Neural crest cell (in vitro differentiated cells): ENCODE data around the gene SFXN1. TPM values are rescaled to one million over a fixed set of nuclear protein-coding genes. Genes with fewer than 3 reads are reported as not detected.

Experiments
- DNase-seq: peaks from one replicate; pipeline ENCODE4 v3.0.0; 2021; ENCODE audit warnings: low read depth, mixed read lengths, low spot score
- H3K27ac Mint-ChIP-seq: one replicate; pipeline ENCODE4 v1.8.0; 2021; ENCODE audit warnings: mild to moderate bottlenecking, mixed read lengths; ENCODE audit not compliant: unreplicated experiment
- H3K27me3 Mint-ChIP-seq: 2 replicates; pipeline ENCODE4 v1.8.0; 2021; ENCODE audit warnings: low read depth, mild to moderate bottlenecking, mixed read lengths
- H3K36me3 Mint-ChIP-seq: 2 replicates; pipeline ENCODE4 v1.8.0; 2021; ENCODE audit warnings: low read depth, mild to moderate bottlenecking, mixed read lengths
- H3K4me1 Mint-ChIP-seq: 2 replicates; pipeline ENCODE4 v1.8.0; 2021; ENCODE audit warnings: mixed read lengths
- H3K4me3 Mint-ChIP-seq: one replicate; pipeline ENCODE4 v1.8.0; 2021; ENCODE audit warnings: mild to moderate bottlenecking, mixed read lengths
- H3K9me3 Mint-ChIP-seq: 2 replicates; pipeline ENCODE4 v1.8.0; 2021; ENCODE audit warnings: mixed read lengths
- total RNA-seq: library from RNA; stranded (reverse); gene quantifications from 2 replicates; pipeline ENCODE4 v1.2.1, GENCODE V29; 2021
- TF ChIP-seq, protein P1 (sequence below): fragments of 200-600 bp; sonication (generic); conservative IDR thresholded peaks from 2 replicates; pipeline ENCODE4 v1.5.0; 2021; ENCODE audit warnings: antibody characterized with exemption, mild to moderate bottlenecking

The SFXN1 gene
- total RNA-seq, 1 donor from 2014 or later, result 103 TPM

DNA sequence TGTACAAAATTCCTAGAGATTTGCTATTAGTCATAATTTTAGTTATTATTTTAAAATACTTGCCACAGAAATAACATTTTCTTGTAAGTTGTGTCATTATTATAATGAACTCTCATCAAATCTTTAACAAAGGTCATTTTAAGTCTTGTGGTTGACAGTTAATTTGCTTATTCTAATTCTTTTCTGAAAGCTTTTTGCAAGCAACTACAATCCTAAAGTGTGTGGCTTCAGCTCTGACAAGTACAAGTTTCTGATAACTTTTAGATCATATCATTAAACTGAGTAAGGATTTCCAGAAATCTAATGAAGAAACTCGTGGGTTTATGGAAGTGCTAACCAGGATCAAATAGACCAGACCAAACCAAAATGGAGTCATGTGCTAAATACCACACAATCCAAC is 86.4 kb downstream of the SFXN1 start:
- no peak for DNase-seq
- no peaks in the 10 kb centered on the region for H3K4me1 Mint-ChIP-seq
- H3K27me3 Mint-ChIP-seq, result peaks cover 6% of the 10 kb centered on the region
- H3K27ac Mint-ChIP-seq, result no peak overlapping the region
- TF ChIP-seq, protein P1, sequence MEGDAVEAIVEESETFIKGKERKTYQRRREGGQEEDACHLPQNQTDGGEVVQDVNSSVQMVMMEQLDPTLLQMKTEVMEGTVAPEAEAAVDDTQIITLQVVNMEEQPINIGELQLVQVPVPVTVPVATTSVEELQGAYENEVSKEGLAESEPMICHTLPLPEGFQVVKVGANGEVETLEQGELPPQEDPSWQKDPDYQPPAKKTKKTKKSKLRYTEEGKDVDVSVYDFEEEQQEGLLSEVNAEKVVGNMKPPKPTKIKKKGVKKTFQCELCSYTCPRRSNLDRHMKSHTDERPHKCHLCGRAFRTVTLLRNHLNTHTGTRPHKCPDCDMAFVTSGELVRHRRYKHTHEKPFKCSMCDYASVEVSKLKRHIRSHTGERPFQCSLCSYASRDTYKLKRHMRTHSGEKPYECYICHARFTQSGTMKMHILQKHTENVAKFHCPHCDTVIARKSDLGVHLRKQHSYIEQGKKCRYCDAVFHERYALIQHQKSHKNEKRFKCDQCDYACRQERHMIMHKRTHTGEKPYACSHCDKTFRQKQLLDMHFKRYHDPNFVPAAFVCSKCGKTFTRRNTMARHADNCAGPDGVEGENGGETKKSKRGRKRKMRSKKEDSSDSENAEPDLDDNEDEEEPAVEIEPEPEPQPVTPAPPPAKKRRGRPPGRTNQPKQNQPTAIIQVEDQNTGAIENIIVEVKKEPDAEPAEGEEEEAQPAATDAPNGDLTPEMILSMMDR, result no peak
- H3K4me3 Mint-ChIP-seq, result no peak overlapping the region
- H3K9me3 Mint-ChIP-seq, result no peaks in the 10 kb centered on the region
- no peaks in the 10 kb centered on the region for H3K36me3 Mint-ChIP-seq

DNA sequence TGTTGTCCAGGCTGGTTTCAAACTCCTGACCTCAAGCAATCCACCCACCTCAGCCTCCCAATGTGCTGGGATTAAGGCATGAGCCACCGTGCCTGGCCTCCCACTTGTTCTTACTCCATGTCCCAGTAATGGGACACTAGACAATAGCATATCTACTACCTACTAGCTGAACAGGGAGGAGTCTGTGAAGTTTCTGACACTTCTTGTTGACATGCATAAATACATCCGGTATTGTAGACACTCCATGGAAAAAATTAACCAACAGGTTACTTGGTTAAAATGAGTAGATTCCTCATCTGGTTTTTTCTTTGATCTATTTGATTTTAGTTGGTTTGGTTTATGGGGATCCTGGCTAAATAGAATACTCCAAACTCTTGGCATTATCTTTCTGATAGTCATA is 88.3 kb downstream of the SFXN1 start:
- TF ChIP-seq, protein P1, result no peak
- H3K27me3 Mint-ChIP-seq, result peaks cover 4% of the 10 kb centered on the region
- no peak overlapping the region for H3K27ac Mint-ChIP-seq
- no peaks in the 10 kb centered on the region for H3K9me3 Mint-ChIP-seq
- no peak overlapping the region for H3K4me3 Mint-ChIP-seq
- H3K4me1 Mint-ChIP-seq, result no peaks in the 10 kb centered on the region
- no peak for DNase-seq
- H3K36me3 Mint-ChIP-seq, result no peaks in the 10 kb centered on the region

DNA sequence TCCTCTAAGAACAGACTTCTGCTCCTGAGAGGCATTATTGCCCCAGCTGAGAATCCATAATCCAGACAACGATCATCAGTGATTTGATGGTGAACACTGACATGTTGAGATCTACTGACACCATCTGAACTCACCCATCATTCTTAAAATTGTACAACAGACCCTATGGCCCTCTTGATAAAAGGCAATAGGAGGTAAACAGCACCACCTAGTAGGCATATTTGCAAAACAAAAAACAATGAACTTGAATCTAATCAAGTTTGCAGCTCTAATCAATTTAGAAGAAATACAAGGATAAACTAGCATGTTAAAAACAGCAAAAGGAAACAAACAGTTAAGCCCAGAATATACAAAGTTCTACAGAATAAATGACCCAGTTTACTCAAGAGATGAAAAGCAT is 89.6 kb downstream of the SFXN1 start:
- H3K9me3 Mint-ChIP-seq, result no peaks in the 10 kb centered on the region
- H3K27me3 Mint-ChIP-seq, result peaks cover 10% of the 10 kb centered on the region
- H3K4me1 Mint-ChIP-seq, result no peaks in the 10 kb centered on the region
- no peak overlapping the region for H3K4me3 Mint-ChIP-seq
- H3K27ac Mint-ChIP-seq, result no peak overlapping the region
- TF ChIP-seq, protein P1, result no peak
- no peak for DNase-seq
- H3K36me3 Mint-ChIP-seq, result no peaks in the 10 kb centered on the region

DNA sequence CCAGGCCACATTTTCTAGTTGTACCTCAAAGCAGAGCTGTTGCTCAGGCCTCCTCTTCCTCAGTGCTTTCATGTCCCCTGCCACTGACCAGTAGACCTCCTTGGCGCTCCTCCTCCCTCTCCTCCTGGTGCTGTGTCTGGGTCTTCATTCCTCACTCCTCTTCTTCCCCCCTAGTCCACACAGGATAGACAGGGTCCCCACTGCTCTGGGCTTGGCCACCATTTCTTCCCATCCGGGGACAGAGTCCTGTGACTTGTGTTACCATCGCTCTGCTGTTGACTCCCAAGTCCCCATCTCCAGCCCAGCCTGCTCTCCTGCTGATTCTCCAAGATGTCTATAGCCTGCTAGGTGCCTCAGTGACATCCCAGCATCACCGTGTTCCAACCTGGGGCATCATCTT is 91.3 kb downstream of the SFXN1 start:
- Mint-ChIP-seq H3K4me3 (no peak overlapping the region), H3K4me1 (peaks cover 11% of the 10 kb centered on the region), H3K27me3 (peaks cover 26% of the 10 kb centered on the region), H3K9me3 (peaks cover 3% of the 10 kb centered on the region), H3K36me3 (no peaks in the 10 kb centered on the region), H3K27ac (no peak overlapping the region)
- TF ChIP-seq, protein P1, result no peak
- DNase-seq, result no peak

DNA sequence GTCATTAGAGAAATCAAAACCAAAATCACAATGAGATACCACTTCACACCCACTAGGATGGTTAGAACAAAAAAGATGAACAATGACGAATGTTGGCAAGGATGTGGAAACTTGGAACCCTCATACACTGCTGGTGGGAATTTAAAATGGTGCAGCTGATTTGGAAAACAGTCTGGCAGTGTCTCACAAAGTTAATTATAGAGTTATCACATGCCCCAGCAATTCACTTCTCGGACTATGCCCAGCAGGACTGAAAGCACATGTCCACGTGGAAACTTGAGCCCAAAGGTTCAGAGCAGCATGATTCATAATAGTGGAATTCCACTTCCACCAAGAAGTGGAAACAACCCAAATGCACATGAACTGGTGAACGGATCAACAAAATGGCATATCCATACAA is 94.5 kb downstream of the SFXN1 start:
- TF ChIP-seq, protein P1, result no peak
- peaks cover 3% of the 10 kb centered on the region for H3K9me3 Mint-ChIP-seq
- no peak overlapping the region for H3K4me3 Mint-ChIP-seq
- DNase-seq, result no peak
- peaks cover 11% of the 10 kb centered on the region for H3K4me1 Mint-ChIP-seq
- H3K27me3 Mint-ChIP-seq, result peaks cover 26% of the 10 kb centered on the region
- no peak overlapping the region for H3K27ac Mint-ChIP-seq
- no peaks in the 10 kb centered on the region for H3K36me3 Mint-ChIP-seq
